Common myeloid progenitor, CD34-positive (primary cell): ENCODE results near the gene GPX4.

Experiments
- CTCF ChIA-PET: fragments of 350-600 bp; sonication (Branson Sonifier 250); formaldehyde crosslinking; loops from one replicate; lab custom pipeline; 2021; ENCODE audit warnings: antibody characterized with exemption; lab: Charles Lee
- POLR2A ChIA-PET: fragments of 350-600 bp; sonication (Branson Sonifier 250); formaldehyde crosslinking; loops from one replicate; lab custom pipeline; 2021; ENCODE audit warnings: antibody characterized with exemption; lab: Charles Lee
- DNase-seq, 3 donors: peaks; one replicate each; pipeline versions ENCODE4 v3.0.0 to v3.0.0-alpha.2; 2013
- H3K27ac ChIP-seq, 2 experiments: 1 replicate in 1 of 2; 2 replicates in 1 of 2; pipeline ENCODE4 v1.7.0; 2013; ENCODE audit warnings: inconsistent platforms in 2 of 2, low read length in 2 of 2, mild to moderate bottlenecking in 2 of 2, low read depth in 1 of 2, moderate library complexity in 1 of 2; ENCODE audit not compliant: severe bottlenecking in 2 of 2, insufficient read depth in 1 of 2, poor library complexity in 1 of 2
- H3K27me3 ChIP-seq, 5 experiments: replicated peaks in 2 of 5; 1 replicate in 3 of 5; 2 replicates in 2 of 5; pipeline versions ENCODE4 v1.6.1 to v1.7.0; 2013; ENCODE audit warnings: low read length in 4 of 5, mild to moderate bottlenecking in 2 of 5, moderate library complexity in 2 of 5, inconsistent platforms in 1 of 5; ENCODE audit not compliant: insufficient read depth in 5 of 5, control insufficient read depth in 4 of 5
- H3K36me3 ChIP-seq, 4 experiments: 1 replicate in 2 of 4; 2 replicates in 2 of 4; pipeline versions ENCODE4 v1.6.1 to v1.7.0; 2013; ENCODE audit warnings: low read length in 3 of 4, control low read depth in 1 of 4, mild to moderate bottlenecking in 1 of 4; ENCODE audit not compliant: control insufficient read depth in 4 of 4, insufficient read depth in 4 of 4
- H3K4me1 ChIP-seq, 4 experiments: 1 replicate in 3 of 4; 2 replicates in 1 of 4; pipeline versions ENCODE4 v1.6.1 to v1.7.1; 2013; ENCODE audit warnings: low read length in 3 of 4, mild to moderate bottlenecking in 3 of 4, control low read depth in 1 of 4, inconsistent platforms in 1 of 4, moderate library complexity in 1 of 4; ENCODE audit not compliant: control insufficient read depth in 4 of 4, insufficient read depth in 4 of 4; ENCODE audit errors: control extremely low read depth in 1 of 4
- H3K4me3 ChIP-seq, 7 experiments: 1 replicate in 4 of 7; 2 replicates in 3 of 7; pipeline versions ENCODE4 v1.5.1 to v1.7.0; 2013; ENCODE audit warnings: mild to moderate bottlenecking in 7 of 7, low read length in 6 of 7, moderate library complexity in 6 of 7, inconsistent platforms in 2 of 7, low read depth in 2 of 7, control low read depth in 1 of 7; ENCODE audit not compliant: insufficient read depth in 4 of 7, control insufficient read depth in 1 of 7; ENCODE audit errors: extremely low read depth in 1 of 7
- H3K9me3 ChIP-seq, 5 experiments: 1 replicate in 4 of 5; 2 replicates in 1 of 5; pipeline versions ENCODE4 v1.6.1 to v1.7.1; 2013; ENCODE audit warnings: low read length in 4 of 5, mild to moderate bottlenecking in 2 of 5, inconsistent platforms in 1 of 5, low read depth in 1 of 5, moderate library complexity in 1 of 5; ENCODE audit not compliant: control insufficient read depth in 4 of 5, insufficient read depth in 2 of 5; ENCODE audit errors: control extremely low read depth in 1 of 5
- WGBS: methylation state at CpG from one replicate; pipeline ENCODE4 v1.1.5; 2013; ENCODE audit not compliant: insufficient coverage; 5-methylcytosine and 5-hydroxymethylcytosine counted together

GPX4 gene

DNA sequence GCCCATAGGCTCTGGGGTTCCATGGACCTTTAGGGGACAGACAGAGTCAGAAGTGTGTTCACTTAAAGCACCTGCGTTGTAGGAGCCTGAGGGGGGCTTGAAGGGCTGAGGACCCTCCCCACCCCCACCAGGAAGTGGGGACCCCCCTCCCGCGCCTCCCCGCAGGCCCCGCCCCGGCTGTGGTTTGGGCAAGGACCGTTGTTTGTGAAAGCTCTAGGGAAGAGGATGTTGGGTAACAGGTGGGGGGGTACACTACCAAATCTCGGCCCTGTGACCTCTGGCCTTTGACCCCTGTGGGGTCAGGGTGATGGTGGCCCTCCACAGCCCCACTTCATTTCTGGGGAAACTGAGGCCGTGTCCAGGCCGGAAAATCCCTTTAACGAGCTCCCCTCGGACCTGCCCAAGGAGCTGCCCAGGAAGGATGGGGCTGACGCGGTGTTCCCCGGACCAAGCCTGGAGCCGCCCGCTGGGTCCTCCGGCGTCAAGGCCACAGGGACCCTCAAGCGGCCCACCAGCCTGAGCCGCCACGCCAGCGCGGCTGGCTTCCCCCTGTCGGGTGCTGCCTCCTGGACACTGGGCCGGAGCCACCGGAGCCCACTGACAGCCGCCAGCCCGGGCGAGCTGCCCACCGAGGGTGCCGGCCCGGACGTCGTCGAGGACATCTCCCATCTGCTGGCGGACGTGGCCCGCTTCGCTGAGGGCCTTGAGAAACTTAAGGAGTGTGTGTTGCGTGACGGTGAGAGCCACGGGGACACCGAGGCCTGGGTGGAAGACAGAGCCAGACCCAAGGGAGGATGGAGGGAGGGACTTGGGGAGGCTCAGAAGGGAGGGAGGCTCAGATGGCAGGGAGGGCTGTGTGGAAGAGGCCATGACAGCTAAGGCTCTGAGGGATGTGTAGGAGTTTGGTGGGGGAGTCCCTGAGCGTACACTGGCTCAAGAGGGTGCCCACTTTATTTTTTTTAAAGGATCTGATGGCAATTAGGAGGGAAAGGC, 35.5 kb upstream of the GPX4 start:
- WGBS = 19% methylated on average over 38 of the region's 45 CpGs
- H3K27ac ChIP-seq = peak overlapping the region in 1 of 2 experiments; percentile 75
- peak in 2 of 3 donors; percentile 68 to 74 for DNase-seq
- H3K4me3 ChIP-seq = peak overlapping the region; percentile 58 to 91 (median 78)
- H3K36me3 ChIP-seq = peaks cover 2 to 29% (median 17%) of the 10 kb centered on the region in 4 experiments
- no peaks in the 10 kb centered on the region for H3K9me3 ChIP-seq
- ChIA-PET CTCF (interaction anchor here (1.0 to 4.9 kb wide), 7 partner anchors 9 to 41 kb away, joined by 3 to 34 read pairs (median 4); no protein-coding TSS in a partner anchor), POLR2A (interaction anchor here (0.8 to 1.8 kb wide), 3 partner anchors 8 to 41 kb away, joined by 4 to 9 read pairs (median 7); no protein-coding TSS in a partner anchor)
- H3K4me1 ChIP-seq = peaks cover 0 to 56% (median 51%) of the 10 kb centered on the region in 4 experiments
- no peaks in the 10 kb centered on the region for H3K27me3 ChIP-seq

DNA sequence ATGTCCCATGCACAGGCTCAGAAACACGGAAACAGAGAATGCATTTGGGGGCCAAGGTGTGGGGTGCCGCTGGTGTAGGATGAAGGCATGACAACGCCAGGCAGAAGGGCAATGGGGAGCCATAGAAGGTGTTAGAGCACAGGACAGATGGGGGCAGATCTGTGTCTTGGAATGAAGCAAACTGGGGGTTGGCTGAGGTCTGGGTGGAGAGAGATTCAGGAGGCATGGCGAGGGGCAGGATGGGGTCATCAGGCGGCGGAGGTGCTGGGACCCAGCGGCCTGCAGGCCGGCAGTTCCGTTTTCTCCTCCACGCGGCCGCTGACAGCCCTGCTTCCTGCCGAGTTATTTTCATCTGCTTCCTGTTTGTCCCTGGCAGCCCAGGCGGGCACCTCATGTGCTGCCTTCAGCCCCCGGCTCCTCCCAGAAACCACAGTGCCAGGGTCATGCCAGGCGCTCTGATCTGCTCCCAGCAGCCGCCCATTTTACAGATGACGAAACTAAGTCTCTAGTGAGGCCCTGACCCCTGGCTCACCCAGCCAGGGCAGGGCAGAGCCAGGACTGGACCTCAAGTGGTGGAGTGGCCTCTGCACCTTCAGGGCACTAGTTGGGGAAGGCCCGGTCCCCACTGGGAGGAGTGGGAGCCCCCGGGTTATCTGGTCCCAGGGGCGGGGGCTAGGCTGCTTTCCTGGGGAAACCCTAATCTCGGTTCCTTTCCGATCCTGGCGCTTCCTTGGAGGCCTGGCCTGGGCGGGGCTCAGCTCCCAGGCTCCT, 34.6 kb upstream of the GPX4 start:
- Histone ChIP-seq H3K4me1 (peaks cover 0 to 64% (median 60%) of the 10 kb centered on the region in 4 experiments), H3K27ac (peak overlapping the region in 1 of 2 experiments; percentile 1), H3K9me3 (no peaks in the 10 kb centered on the region), H3K27me3 (no peaks in the 10 kb centered on the region), H3K36me3 (peaks cover 2 to 38% (median 22%) of the 10 kb centered on the region in 4 experiments), H3K4me3 (peak overlapping the region in 5 of 7 experiments; percentile 68 to 91 (median 86))
- POLR2A ChIA-PET = no interaction called here
- DNase-seq = peak; percentile 81 to 97 (median 95)
- 17% methylated on average over 25 of the region's 25 CpGs for WGBS
- CTCF ChIA-PET = interaction anchor here (1.3 to 4.9 kb wide), 2 partner anchors 19 to 36 kb away, joined by 3 to 34 read pairs; no protein-coding TSS in a partner anchor

DNA sequence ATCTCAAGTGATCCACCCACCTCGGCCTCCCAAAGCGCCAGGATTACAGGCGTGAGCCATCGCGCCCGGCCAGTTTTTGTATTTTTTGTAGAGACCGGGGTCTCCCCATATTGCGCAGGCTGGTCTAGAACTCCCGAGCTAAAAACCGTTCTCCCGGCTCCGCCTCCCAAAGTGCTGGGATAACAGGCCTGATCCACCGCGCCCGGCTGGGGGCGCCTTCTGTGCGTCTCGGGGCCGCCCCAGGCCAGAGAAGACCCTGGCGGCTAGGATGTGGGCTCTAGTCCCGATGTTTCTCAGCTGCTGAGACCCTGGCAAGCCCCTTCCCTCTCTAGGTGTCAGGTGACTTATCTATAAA, 33.2 kb upstream of the GPX4 start:
- Histone ChIP-seq H3K36me3 (peaks cover 2 to 42% (median 25%) of the 10 kb centered on the region in 4 experiments), H3K9me3 (no peaks in the 10 kb centered on the region), H3K4me3 (no peak overlapping the region), H3K27me3 (no peaks in the 10 kb centered on the region), H3K27ac (no peak overlapping the region), H3K4me1 (peaks cover under 1 to 65% (median 62%) of the 10 kb centered on the region in 4 experiments)
- DNase-seq = no peak
- CTCF ChIA-PET = interaction anchor here (1.1 to 1.3 kb wide), 2 partner anchors 14 to 35 kb away, joined by 3 read pairs; no protein-coding TSS in a partner anchor
- 97% methylated on average over 18 of the region's 21 CpGs for WGBS
- POLR2A ChIA-PET = no interaction called here

DNA sequence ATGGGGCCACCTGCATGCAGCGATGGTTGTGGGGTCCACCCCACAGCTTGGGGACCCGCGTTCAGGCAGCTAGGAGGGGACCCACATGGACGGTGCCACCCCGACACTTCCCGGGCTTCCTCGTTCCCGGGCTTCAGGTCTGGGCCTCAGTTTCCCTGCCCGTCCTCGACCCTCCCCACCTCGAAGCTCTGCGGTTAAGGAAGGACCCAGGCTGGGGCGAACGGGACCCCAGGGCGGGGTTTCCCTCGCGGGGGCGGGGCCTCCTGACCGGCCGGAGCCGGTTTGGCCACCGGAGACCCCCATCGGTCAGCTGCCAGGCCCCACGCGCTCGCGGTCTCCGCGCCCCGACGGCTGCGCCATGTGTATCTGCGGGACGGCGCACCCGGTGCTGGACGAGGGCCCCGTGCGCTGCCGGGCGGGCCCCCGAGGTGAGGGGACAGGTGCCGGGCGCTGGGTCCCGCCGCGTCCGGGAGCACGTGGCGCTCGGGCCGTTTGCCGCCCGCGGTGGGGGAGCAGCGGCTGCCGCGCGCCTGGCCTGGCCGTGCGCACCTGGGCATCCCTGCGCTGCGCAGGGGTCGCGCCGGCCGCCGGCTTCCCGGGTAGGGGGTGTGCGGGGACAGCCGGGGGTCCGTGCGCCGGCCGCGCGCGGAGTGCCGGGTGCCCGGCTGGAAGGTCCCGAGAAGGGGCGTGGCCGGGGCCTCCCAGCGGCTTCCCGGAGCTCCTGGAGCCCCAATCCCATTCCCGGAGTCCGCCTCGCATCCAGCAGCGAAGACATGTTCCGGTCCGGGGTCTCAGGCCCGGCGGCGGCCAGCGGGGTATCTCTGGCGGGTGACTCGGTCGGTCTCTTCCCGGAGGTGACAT, 32.6 kb upstream of the GPX4 start:
- no peak for DNase-seq
- Histone ChIP-seq H3K4me3 (no peak overlapping the region), H3K27ac (no peak overlapping the region), H3K36me3 (peaks cover 2 to 48% (median 25%) of the 10 kb centered on the region in 4 experiments), H3K27me3 (no peaks in the 10 kb centered on the region), H3K9me3 (no peaks in the 10 kb centered on the region), H3K4me1 (peaks cover 4 to 65% (median 62%) of the 10 kb centered on the region in 4 experiments)
- WGBS = 96% methylated on average over 79 of the region's 99 CpGs
- ChIA-PET CTCF (interaction anchor here (1.1 kb wide), 1 partner anchor 13 kb away, joined by 3 read pairs; no protein-coding TSS in a partner anchor), POLR2A (no interaction called here)

DNA sequence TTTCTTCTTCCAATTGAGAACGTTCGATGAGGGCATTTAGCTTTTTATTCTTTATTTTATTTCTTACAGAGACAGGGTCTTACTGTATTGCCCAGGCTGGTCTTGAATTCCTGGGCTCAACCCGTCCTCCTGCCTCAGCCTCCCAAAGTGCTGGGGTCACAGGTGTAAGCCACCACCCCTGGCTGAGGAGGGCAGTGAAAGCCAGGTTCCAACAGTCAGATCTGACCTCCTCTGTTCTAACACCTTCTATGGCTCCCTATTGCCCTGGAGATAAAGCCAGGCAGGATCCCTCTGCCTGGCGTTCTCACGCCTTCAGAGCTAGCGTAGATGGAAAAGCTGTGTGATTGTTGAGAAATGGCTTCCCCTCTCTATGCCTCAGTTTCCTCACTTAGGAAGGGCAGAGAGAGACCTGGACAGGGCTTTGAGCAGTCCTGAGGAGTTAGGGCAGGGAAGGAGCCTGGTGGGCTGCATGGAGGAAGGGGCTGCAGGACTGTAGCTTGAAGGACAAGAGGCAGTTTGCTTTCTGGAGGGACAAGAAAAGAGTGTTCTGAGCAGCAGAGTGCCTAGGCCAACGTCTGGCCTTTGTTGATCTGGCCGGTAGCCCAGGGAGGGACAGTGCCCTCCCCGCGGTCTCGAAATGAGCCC, 31.3 kb upstream of the GPX4 start:
- H3K9me3 ChIP-seq = no peaks in the 10 kb centered on the region
- no peak for DNase-seq
- no peak overlapping the region for H3K27ac ChIP-seq
- ChIA-PET CTCF (interaction anchor here (0.9 to 1.2 kb wide), 3 partner anchors 12 to 39 kb away, joined by 3 read pairs; no protein-coding TSS in a partner anchor), POLR2A (interaction anchor here (0.6 kb wide), 1 partner anchor 51 kb away, joined by 3 read pairs; no protein-coding TSS in a partner anchor)
- no peak overlapping the region for H3K4me3 ChIP-seq
- H3K27me3 ChIP-seq = no peaks in the 10 kb centered on the region
- peaks cover 10 to 70% (median 65%) of the 10 kb centered on the region in 4 experiments for H3K4me1 ChIP-seq
- 89% methylated on average over 6 of the region's 11 CpGs for WGBS
- peaks cover 2 to 50% (median 26%) of the 10 kb centered on the region in 4 experiments for H3K36me3 ChIP-seq
